HCT116 (cell line): ENCODE data around the gene CDC14A.
"Not testable (repeated sequence)": the region's sequence is repeated elsewhere in the genome, so short reads cannot be mapped to it uniquely, and the experiment has no call there.

Experiments
- EZH2 ChIP-seq: fragments of 200-600 bp; sonication (generic); IDR thresholded peaks from 2 replicates; pipeline ENCODE4 v1.6.1; 2017; ENCODE audit warnings: antibody characterized with exemption, mixed run types
- SIN3A ChIP-seq: IDR thresholded peaks from 2 replicates; pipeline ENCODE4 v1.6.1; 2012; ENCODE audit warnings: low read depth

GRCh38 chr1:100337878-100338277 lies 14.4 kb upstream of the CDC14A start:
- not testable (repeated sequence) for TF ChIP-seq SIN3A, EZH2
